Coronary artery (tissue), 2 donors: ENCODE data around the gene GRIK2.

Experiments used
- DNase-seq: peaks from one replicate; pipeline ENCODE4 v3.0.0-alpha.2; 2017; ENCODE audit warnings: low spot score
- H3K27ac ChIP-seq, 2 donors: fragments of 200-600 bp; sonication (generic); one replicate each; pipeline ENCODE4 v1.5.1; 2016 to 2019
- H3K4me3 ChIP-seq: fragments of 200-600 bp; sonication (generic); 2 replicates; pipeline ENCODE4 v1.5.1; 2016; ENCODE audit warnings: mild to moderate bottlenecking, moderate library complexity
- CTCF ChIP-seq: fragments of 200-600 bp; sonication (generic); IDR thresholded peaks from one replicate; pipeline ENCODE4 v1.5.1; 2019; ENCODE audit warnings: antibody characterized with exemption

GRIK2 gene

GRCh38 chr6:101528801-101529200, 135.3 kb downstream of the GRIK2 start:
- Histone ChIP-seq H3K4me3 (no peak overlapping the region), H3K27ac (no peak overlapping the region)
- TF ChIP-seq CTCF = no peak
- DNase-seq = no peak

DNA sequence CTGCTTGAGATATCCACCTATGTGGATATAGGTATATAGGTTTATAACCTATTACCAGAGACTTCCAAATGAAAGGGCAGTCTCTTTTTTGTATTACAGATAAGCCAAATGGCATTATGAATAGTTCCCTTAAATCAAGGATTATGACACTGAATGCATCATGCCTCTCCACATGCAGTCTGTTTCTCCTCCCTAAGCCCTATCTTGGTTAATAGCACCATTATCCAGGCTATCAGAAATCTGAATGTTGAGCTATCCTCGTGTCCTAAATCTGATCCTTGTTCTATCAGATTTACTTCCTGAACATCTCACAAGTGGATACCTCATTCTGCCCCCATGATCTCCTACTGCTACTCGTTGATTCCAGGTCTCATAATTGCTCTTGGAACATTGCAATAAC, 138.0 kb downstream of the GRIK2 start:
- H3K4me3 ChIP-seq = no peak overlapping the region
- no peak overlapping the region for H3K27ac ChIP-seq
- no peak for DNase-seq
- no peak for TF ChIP-seq CTCF

DNA sequence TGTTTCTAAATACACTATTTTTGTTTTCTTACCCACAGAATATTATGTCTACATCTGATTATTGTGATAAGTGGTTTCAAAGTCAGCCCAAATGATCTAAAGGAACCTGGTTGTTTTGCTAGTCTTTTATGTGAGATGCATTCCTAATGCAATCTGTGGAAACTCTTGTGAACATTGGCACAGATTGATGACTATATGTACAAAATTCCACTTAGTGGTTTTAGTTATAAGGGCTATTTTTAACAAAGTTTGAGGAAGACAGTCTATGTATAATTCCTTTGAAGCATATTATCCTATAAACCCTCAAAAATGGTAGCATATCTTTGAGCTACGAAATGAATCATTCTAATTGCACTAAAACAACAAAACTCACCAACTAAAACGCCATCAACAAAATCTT, 140.9 kb downstream of the GRIK2 start:
- no peak for DNase-seq

GRCh38 chr6:101534821-101535220, 141.3 kb downstream of the GRIK2 start:
- DNase-seq = no peak
- Histone ChIP-seq H3K27ac (no peak overlapping the region), H3K4me3 (no peak overlapping the region)
- TF ChIP-seq CTCF = no peak

More for the DNA sequence above, 140.9 kb downstream of the GRIK2 start:
- Histone ChIP-seq H3K27ac (no peak overlapping the region), H3K4me3 (no peak overlapping the region)
- TF ChIP-seq CTCF = no peak

DNA sequence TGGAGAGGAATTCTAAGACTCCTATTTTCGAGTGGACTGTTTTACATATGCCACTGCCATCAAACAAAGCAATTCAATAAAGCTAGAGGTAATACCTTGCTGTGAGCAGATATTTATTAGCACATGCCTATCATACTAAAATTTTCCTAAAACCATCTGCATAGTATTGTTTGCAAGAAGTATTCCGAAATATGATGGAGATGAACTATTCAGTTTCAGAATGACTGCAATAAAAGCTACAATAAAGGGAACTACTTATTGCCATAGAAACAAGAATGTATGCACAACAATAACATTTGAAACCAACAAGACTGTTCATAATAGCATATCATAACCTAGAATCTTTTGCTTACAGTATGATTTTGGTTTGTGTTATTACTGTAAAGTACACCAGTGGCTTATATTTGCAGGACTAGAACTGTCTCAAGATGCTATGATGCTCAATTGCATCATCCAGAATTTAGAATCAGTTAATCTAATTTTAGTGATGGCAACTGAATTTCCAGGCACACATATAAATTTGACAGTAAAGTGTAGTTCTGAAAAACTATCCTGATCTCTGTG, 144.3 kb downstream of the GRIK2 start:
- no peak for DNase-seq
- Histone ChIP-seq H3K4me3 (no peak overlapping the region), H3K27ac (no peak overlapping the region)
- TF ChIP-seq CTCF = no peak

DNA sequence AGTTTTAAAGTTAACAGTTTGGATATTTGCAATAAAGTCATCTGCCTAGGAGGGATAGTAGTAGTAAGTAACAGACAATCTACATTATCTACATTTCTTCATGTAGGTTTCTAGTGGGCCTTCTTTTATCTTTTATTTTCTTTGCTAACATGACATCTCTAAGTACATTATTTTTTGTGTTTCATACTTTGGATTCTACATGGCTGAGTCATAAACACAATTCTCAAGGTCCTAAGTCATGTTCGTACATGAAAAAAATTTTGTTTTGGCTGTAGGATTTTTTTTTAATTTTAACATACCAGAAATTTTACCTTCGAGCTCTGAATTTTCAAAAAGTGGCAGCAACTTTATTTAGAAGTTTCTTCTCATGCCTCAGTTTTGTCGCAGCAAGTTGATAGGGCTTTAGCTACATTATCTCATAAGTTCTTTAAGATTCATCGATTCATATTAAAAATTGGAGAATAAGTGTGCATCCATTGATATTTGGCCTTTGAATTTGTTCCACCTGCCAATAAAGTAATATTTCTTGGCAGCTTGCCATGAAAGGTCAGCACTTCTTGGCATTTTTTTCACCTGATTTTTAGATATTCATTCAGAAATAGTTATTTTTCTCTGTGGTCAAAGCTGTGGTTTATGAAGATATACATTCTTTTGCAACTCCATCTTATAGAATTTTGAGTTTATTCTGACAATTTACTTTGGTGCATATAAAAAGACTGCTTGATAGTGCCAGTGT, 146.2 kb downstream of the GRIK2 start:
- no peak for DNase-seq
- TF ChIP-seq CTCF = no peak
- Histone ChIP-seq H3K4me3 (no peak overlapping the region), H3K27ac (no peak overlapping the region)

- no peak for TF ChIP-seq CTCF
- Histone ChIP-seq H3K4me3 (no peak overlapping the region), H3K27ac (no peak overlapping the region)
- no peak for DNase-seq
These were observed 148.4 kb downstream of the GRIK2 start for GRCh38 chr6:101541894-101542293.
